ENCODE measurements around the gene CES5A. TPM values are rescaled to one million over a fixed set of nuclear protein-coding genes. Genes with fewer than 3 reads are reported as not detected.
"Not testable (repeated sequence)": the region's sequence is repeated elsewhere in the genome, so short reads cannot be mapped to it uniquely, and the experiment has no call there.

CES5A gene
- total RNA-seq, 1 donor = not detected

DNA sequence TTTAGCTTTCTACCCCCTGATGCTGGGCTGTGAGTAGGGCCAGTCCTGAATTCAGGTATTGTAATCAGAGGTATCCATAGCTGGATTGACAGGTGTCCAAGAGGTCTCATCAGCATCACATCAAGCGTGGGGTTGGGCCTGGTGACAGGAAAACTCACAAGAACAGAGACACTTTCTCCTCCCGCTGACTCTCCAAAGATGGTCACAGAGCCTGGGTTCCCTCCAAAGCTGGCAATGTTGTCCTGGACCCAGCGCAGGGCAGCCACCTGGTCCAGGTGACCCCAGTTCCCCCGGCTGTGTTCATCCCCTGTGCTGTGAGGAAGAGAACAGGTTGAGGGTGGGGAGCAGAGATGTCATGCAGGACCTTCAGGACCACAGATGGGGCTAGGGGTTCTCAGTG is 54.0 kb downstream of the CES5A start:
- no peak overlapping the region for H3K4me2 ChIP-seq (ENCODE audit: insufficient read depth, low read length)
- no peak overlapping the region for H3K27ac ChIP-seq (ENCODE audit: low read depth, low read length)
- no peaks in the 10 kb centered on the region for H3K36me3 ChIP-seq (ENCODE audit: insufficient read depth, low read length)
- DNase-seq (ENCODE audit: insufficient read length, low spot score, missing footprints) = no peak
- no peaks in the 10 kb centered on the region for H3K4me1 ChIP-seq (ENCODE audit: insufficient read depth, low read length)
- H3K4me3 ChIP-seq (ENCODE audit: insufficient read depth, low read length) = no peak overlapping the region
- no peaks in the 10 kb centered on the region for H3K79me2 ChIP-seq (ENCODE audit: insufficient read depth, low read length)
- no peaks in the 10 kb centered on the region for H3K9me3 ChIP-seq (ENCODE audit: low read depth, low read length)
- TF ChIP-seq, protein P1, sequence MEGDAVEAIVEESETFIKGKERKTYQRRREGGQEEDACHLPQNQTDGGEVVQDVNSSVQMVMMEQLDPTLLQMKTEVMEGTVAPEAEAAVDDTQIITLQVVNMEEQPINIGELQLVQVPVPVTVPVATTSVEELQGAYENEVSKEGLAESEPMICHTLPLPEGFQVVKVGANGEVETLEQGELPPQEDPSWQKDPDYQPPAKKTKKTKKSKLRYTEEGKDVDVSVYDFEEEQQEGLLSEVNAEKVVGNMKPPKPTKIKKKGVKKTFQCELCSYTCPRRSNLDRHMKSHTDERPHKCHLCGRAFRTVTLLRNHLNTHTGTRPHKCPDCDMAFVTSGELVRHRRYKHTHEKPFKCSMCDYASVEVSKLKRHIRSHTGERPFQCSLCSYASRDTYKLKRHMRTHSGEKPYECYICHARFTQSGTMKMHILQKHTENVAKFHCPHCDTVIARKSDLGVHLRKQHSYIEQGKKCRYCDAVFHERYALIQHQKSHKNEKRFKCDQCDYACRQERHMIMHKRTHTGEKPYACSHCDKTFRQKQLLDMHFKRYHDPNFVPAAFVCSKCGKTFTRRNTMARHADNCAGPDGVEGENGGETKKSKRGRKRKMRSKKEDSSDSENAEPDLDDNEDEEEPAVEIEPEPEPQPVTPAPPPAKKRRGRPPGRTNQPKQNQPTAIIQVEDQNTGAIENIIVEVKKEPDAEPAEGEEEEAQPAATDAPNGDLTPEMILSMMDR (IDR thresholded peaks at IDR 0.05; ENCODE audit: extremely low read depth, low read depth, low read length) = no peak
- no peak overlapping the region for H2AFZ ChIP-seq (ENCODE audit: low read length)
- H3K27me3 ChIP-seq (ENCODE audit: insufficient read depth, low read length) = no peaks in the 10 kb centered on the region
- no peaks in the 10 kb centered on the region for H4K20me1 ChIP-seq (ENCODE audit: insufficient read depth, low read length)

- TF ChIP-seq, protein P1 (IDR thresholded peaks at IDR 0.05; ENCODE audit: extremely low read depth, low read depth, low read length) = no peak
- Histone ChIP-seq H3K27me3 (ENCODE audit: insufficient read depth, low read length) (no peaks in the 10 kb centered on the region), H3K4me2 (ENCODE audit: insufficient read depth, low read length) (no peak overlapping the region), H2AFZ (ENCODE audit: low read length) (no peak overlapping the region), H3K79me2 (ENCODE audit: insufficient read depth, low read length) (no peaks in the 10 kb centered on the region), H4K20me1 (ENCODE audit: insufficient read depth, low read length) (no peaks in the 10 kb centered on the region), H3K9me3 (ENCODE audit: low read depth, low read length) (no peaks in the 10 kb centered on the region), H3K4me1 (ENCODE audit: insufficient read depth, low read length) (no peaks in the 10 kb centered on the region), H3K4me3 (ENCODE audit: insufficient read depth, low read length) (no peak overlapping the region), H3K27ac (ENCODE audit: low read depth, low read length) (no peak overlapping the region), H3K36me3 (ENCODE audit: insufficient read depth, low read length) (no peaks in the 10 kb centered on the region)
- no peak for DNase-seq (ENCODE audit: insufficient read length, low spot score, missing footprints)
These were observed 54.6 kb downstream of the CES5A start for GRCh38 chr16:55820615-55821014.

GRCh38 chr16:55817236-55817912 is 57.8 kb downstream of the CES5A start:
- Histone ChIP-seq H3K4me3 (ENCODE audit: insufficient read depth, low read length) (no peak overlapping the region), H3K27ac (ENCODE audit: low read depth, low read length) (no peak overlapping the region), H3K9me3 (ENCODE audit: low read depth, low read length) (no peaks in the 10 kb centered on the region), H4K20me1 (ENCODE audit: insufficient read depth, low read length) (no peaks in the 10 kb centered on the region), H3K4me1 (ENCODE audit: insufficient read depth, low read length) (no peaks in the 10 kb centered on the region), H3K4me2 (ENCODE audit: insufficient read depth, low read length) (no peak overlapping the region), H3K79me2 (ENCODE audit: insufficient read depth, low read length) (no peaks in the 10 kb centered on the region), H3K27me3 (ENCODE audit: insufficient read depth, low read length) (no peaks in the 10 kb centered on the region), H2AFZ (ENCODE audit: low read length) (no peak overlapping the region), H3K36me3 (ENCODE audit: insufficient read depth, low read length) (no peaks in the 10 kb centered on the region)
- TF ChIP-seq, protein P1 (IDR thresholded peaks at IDR 0.05; ENCODE audit: extremely low read depth, low read depth, low read length) = no peak
- DNase-seq (ENCODE audit: insufficient read length, low spot score, missing footprints) = no peak

- not testable (repeated sequence) for H3K36me3 ChIP-seq (ENCODE audit: insufficient read depth, low read length); H3K27me3 ChIP-seq (ENCODE audit: insufficient read depth, low read length); H3K4me1 ChIP-seq (ENCODE audit: insufficient read depth, low read length); H3K79me2 ChIP-seq (ENCODE audit: insufficient read depth, low read length); H3K9me3 ChIP-seq (ENCODE audit: low read depth, low read length); DNase-seq (ENCODE audit: insufficient read length, low spot score, missing footprints); H3K27ac ChIP-seq (ENCODE audit: low read depth, low read length); H4K20me1 ChIP-seq (ENCODE audit: insufficient read depth, low read length); H3K4me3 ChIP-seq (ENCODE audit: insufficient read depth, low read length); H3K4me2 ChIP-seq (ENCODE audit: insufficient read depth, low read length); H2AFZ ChIP-seq (ENCODE audit: low read length)
These were observed 59.0 kb downstream of the CES5A start for GRCh38 chr16:55816222-55816621.

Data from osteoblast (primary cell).